ENCODE measurements around the gene AQP7.
A peak's percentile ranks its signal among the peaks of the same experiment; 100 is the strongest.

- TF ChIP-seq MXI1 (IDR thresholded peaks at IDR 0.05; ENCODE audit: low read depth, low read length) (no peak), ETV6 (IDR thresholded peaks at IDR 0.05; ENCODE audit: borderline replicate concordance in 1 of 2, low read depth in 2 of 2, low read length in 1 of 2) (no peak), ETV6 (CRISPR knock-in tag; IDR thresholded peaks at IDR 0.05; ENCODE audit: borderline replicate concordance) (no peak), EZH2 (IDR thresholded peaks at IDR 0.05; ENCODE audit: borderline replicate concordance, low read depth, low read length) (no peak), CTCF (IDR thresholded peaks at IDR 0.05 in 2 of 3, conservative IDR thresholded peaks at IDR 0.05 in 1 of 3; ENCODE audit: insufficient read depth in 2 of 3, low read depth in 1 of 3, low read length in 3 of 3) (no peak), DPF2 (IDR thresholded peaks at IDR 0.05) (no peak), POLR2A (conservative IDR thresholded peaks at IDR 0.05) (no peak), BHLHE40 (IDR thresholded peaks at IDR 0.05; ENCODE audit: low read length) (0 out of 2 replicates have a peak, but pooled peaks have one; percentile 36), PRDM10 (IDR thresholded peaks at IDR 0.05; ENCODE audit: partially characterized antibody) (peak; percentile 99), YY1 (IDR thresholded peaks at IDR 0.05; ENCODE audit: borderline replicate concordance in 1 of 3, control insufficient read depth in 1 of 3, extremely low read depth in 1 of 3, insufficient read depth in 3 of 3, insufficient read length in 1 of 3, insufficient replicate concordance in 2 of 3, low read depth in 1 of 3, low read length in 2 of 3) (no peak), CREM (IDR thresholded peaks at IDR 0.05; ENCODE audit: low read depth) (no peak), NR1H2 (CRISPR knock-in tag; IDR thresholded peaks at IDR 0.05) (no peak), RAD21 (CRISPR knock-in tag; conservative IDR thresholded peaks at IDR 0.05 in 1 of 2, IDR thresholded peaks at IDR 0.05 in 1 of 2) (no peak)
Observed at GRCh38 chr9:33375238-33375840, 27.0 kb downstream of the AQP7 start.
